Fibroblast of skin of left quadriceps (primary cell): Measurements from ENCODE around the gene TCN2.
"Not testable (repeated sequence)": the region's sequence is repeated elsewhere in the genome, so short reads cannot be mapped to it uniquely, and the experiment has no call there.

Experiments
- DNase-seq, 2 experiments: peaks; one replicate each; pipeline ENCODE4 v3.0.0-alpha.2; 2013; ENCODE audit warnings: low read depth in 2 of 2

Gene TCN2

GRCh38 chr22:30610299-30610698 lies 3.3 kb downstream of the TCN2 start:
- no peak for DNase-seq

GRCh38 chr22:30611197-30611596 lies 4.2 kb downstream of the TCN2 start:
- DNase-seq, result no peak

DNA sequence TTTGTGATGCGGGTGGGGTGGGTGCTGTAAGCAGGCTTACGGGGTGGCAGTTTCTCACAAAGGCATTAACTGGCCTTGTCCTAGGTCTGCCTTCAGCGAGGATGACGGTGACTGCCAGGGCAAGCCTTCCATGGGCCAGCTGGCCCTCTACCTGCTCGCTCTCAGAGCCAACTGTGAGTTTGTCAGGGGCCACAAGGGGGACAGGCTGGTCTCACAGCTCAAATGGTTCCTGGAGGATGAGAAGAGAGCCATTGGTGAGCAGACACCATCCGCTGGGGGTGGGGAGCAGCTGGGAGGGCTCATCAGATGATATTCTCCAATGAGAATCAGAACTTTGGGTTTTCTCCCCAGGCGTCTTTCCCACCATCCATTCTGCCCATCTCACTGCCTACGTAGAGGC lies 5.8 kb downstream of the TCN2 start:
- no peak for DNase-seq

GRCh38 chr22:30614268-30614667 lies 7.3 kb downstream of the TCN2 start:
- no peak for DNase-seq

DNA sequence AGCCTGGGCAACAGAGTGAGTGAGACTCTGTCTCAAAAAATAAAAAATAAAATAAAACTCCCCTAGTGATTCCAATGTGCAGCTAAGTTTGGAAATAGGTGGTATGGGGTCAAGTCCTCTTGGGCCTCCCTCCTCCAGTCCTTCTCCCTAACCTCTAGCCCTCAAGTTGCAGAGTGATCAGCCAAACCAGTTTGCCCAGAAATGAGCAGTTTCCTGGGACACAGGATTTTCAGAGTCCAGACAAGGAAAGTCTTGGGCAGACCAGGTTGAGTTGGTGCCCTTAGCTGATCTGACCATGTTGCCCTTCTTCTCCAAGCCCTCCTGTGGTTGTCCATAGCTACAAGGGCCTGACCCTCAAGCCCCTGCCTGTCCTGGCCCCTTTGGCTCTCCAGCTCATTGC lies 7.9 kb downstream of the TCN2 start:
- DNase-seq, result no peak

- no peak for DNase-seq
These were observed 8.6 kb downstream of the TCN2 start for GRCh38 chr22:30615543-30615954.

GRCh38 chr22:30617819-30618218 lies 10.8 kb downstream of the TCN2 start:
- no peak for DNase-seq

DNA sequence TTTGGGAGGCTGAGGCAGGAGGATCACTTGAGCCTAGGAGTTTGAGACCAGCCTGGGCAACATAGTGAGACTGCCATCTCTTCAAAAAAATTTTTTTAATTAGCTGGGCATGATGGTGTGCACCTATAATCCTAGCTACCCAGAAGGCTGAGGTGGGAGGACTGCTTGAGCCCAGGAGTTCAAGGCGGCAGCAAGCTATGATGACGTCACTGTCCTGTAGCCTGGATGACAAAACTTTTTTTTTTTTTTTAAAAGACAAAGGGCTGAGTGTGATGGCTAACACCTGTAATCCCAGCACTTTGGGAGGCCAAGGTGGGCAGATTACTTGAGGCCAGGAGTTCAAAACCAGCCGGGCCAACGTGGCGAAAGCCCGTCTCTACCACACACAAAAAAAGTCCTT lies 12.9 kb downstream of the TCN2 start:
- not testable (repeated sequence) for DNase-seq

DNA sequence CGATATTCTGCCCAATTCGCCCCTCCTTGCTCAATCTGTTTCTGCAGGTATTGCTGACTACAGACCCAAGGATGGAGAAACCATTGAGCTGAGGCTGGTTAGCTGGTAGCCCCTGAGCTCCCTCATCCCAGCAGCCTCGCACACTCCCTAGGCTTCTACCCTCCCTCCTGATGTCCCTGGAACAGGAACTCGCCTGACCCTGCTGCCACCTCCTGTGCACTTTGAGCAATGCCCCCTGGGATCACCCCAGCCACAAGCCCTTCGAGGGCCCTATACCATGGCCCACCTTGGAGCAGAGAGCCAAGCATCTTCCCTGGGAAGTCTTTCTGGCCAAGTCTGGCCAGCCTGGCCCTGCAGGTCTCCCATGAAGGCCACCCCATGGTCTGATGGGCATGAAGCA lies 19.4 kb downstream of the TCN2 start:
- DNase-seq, result no peak

DNA sequence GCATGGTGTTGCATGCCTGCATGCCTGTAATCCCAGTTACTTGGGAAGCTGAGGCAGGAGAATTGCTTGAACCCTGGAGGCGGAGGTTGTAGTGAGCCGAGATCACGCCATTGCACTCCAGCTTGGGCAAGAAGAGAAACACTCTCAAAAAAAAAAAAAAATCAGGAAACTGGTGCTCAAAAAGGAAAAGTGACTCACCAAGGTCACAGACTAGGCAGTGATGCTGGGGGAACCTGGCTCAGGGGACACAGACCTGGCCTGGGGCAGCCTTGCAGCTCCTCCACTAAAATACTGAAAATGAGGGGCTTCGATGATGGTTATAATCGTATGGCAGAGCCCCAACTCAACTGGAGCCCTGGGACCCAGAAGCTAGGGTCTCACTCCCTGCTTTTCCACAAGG lies 20.5 kb downstream of the TCN2 start:
- no peak for DNase-seq

DNA sequence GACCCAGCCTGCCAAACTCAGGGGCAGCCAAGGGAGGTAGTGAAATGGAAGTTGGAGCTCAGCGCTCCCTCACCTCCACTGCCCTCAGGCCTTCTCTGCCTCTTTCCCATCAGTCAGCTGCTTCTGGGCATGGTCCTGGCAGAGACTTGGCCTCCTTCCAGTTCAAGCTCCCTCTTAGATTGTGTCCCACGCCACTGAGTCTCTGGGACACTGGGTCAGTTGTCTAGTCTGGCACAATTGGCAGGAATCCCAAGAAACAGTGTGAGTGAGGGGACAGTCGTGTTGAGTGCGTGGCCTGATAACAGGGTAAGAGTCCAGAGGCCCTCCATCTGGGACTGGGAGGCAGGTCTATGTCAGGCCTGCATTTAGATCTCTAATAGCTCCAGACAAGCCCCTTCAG lies 21.5 kb downstream of the TCN2 start:
- no peak for DNase-seq

DNA sequence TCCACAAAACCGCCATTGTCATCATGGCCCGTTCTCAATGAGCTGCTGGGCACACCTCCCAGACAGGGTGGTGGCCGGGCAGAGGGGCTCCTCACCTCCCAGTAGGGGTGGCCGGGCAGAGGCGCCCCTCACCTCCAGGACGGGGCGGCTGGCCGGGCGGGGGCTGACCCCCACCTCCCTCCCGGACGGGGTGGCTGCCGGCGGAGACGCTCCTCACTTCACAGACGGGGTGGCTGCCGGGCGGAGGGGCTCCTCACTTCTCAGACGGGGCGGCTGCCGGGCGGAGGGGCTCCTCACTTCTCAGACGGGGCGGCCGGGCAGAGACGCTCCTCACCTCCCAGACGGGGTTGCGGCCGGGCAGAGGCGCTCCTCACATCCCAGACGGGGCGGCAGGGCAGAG lies 24.5 kb downstream of the TCN2 start:
- not testable (repeated sequence) for DNase-seq

- peak; percentile 65 to 70 for DNase-seq
These were observed 27.7 kb downstream of the TCN2 start for GRCh38 chr22:30634471-30635233.

DNA sequence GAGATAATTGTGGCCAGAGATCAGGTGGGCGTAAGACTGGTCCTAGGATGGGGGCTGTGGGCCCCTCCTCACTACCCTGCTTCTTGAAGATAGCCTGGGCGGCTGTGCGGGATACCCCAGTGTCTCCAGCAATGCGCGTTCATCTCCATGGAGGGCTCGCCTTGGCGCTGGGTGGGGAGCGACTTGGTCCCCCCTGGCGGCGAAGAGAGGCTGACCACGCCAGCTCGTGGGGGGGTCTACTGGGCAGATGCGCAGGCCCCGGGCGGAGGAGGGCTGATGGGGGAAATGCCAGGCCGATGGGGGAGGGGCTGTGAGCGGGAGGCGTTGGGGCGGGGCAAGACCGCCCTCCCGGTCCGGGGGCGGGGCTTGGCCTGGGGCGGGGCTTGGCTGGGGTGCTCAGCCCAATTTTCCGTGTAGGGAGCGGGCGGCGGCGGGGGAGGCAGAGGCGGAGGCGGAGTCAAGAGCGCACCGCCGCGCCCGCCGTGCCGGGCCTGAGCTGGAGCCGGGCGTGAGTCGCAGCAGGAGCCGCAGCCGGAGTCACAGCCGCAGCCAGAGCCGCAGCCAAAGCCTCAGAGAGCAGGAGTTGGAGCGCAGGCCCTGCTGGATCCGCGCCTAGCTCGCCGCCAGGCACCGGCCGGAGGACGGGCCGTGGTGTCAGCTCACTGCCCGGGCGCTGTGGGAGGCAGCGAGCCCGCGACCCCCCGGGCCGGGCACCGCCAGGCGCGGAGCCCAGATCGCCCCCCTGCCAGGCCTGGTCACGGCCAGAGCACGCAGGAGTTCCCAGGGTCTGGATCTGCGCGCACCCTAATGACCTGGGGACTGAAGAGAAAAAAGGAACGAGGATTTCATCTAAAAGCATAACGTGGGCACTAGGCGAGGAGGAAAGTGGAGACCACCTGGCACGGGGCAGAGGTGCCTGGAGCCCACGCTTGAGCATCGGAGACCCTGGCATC lies 28.6 kb downstream of the TCN2 start, which contains the start of gene SLC35E4:
SLC35E4 (plus strand) TSS at position 509 of the 953 bp plus-strand sequence. CDS start 670 bp downstream, outside the sequence.
- peak; percentile 77 to 78 for DNase-seq

GRCh38 chr22:30636226-30637077 lies 29.5 kb downstream of the TCN2 start:
- no peak for DNase-seq

- DNase-seq, result no peak
These were observed 30.7 kb downstream of the TCN2 start for GRCh38 chr22:30637701-30638114.

- DNase-seq, result no peak
These were observed 33.4 kb downstream of the TCN2 start for GRCh38 chr22:30640361-30640760.

DNA sequence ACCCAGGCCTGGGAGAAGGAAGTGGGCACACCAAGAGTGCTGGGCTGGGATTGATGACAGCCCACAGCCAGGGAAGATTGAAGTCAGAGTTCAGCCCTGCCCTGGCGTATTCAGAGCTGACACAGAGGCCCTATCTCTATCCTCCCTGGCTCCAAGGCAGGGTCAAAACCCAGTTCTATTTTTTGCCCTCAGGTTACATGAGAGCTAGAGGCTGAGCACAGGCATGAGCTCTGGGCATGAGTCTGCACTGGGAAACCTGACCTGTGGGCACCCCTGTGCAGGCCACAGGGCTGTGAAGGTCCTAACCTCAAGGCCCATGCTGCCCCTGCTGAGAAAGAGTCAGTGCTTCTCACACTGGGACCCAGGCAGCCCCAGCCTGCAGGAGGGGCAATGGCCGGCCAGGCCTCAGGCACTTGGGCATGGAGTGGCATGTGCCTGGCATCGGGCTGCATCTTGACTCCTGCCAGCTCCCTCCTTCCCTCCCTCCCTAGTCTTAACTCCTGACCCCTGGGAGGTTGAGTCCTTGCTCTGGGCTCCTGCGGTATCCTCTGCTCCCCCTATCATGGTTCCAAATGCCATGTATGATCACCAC lies 34.0 kb downstream of the TCN2 start:
- no peak for DNase-seq

DNA sequence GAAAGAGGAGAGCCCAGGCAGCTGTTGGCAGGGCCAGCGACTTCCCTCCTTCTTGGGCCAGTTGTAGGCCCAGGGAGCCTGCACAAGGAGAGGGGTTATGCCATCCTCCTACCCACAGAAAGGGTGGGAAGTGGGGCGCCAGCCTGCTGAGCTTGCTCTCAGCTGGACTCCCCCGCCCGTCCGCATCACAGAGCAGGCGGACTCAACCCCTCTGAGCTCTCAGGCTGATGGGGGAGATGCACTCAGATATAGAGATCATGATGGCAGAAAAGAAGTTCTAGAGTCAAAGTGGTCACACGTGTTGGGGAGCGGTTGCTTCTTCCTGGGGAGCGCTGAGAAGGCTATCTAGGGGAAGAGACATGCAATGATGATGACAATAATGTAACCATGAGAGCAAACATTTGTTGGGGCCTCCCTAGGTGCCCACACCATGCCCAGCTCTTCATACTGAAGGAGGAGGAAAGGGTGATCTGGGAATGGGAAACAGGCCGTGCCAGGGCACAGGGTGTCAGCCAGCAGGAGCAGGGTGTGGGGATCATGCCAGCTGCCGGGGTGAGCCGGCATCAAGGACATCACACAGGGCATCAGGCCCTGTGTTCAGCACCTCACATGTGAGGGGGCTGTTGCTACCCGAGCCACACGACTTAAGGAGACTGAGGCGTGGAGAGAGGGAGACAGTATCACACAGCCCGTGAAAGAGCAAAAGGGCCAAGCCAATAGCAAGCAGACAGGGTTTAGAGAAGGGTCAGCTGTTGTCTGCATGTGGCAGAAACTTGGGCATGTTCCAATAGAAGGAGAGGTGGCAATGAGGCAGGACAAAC lies 36.3 kb downstream of the TCN2 start:
- no peak for DNase-seq

DNA sequence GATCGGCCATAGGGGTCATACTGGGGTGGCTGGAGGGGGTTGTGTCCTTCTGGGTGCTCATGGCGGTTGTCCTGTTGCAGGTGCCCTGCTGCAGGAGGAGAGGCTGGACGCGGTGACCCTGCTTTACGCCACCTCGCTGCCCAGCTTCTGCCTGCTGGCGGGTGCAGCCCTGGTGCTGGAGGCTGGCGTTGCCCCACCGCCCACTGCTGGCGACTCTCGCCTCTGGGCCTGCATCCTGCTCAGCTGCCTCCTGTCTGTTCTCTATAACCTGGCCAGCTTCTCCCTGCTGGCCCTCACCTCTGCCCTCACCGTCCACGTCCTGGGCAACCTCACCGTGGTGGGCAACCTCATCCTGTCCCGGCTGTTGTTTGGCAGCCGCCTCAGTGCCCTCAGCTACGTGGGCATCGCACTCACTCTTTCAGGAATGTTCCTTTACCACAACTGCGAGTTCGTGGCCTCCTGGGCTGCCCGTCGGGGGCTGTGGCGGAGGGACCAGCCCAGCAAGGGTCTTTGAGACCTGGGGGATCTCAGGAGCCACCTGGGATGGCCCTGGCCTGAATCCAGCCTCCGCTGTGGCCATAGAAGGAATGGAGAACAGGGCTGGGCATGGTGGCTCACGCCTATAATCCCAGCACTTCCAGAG lies 39.7 kb downstream of the TCN2 start:
- no peak for DNase-seq
